HCEC 1CT (cell line): Measurements from ENCODE around the gene PIK3R1.
"Not testable (repeated sequence)": the region's sequence is repeated elsewhere in the genome, so short reads cannot be mapped to it uniquely, and the experiment has no call there.

Source experiments
- DNase-seq: peaks from one replicate; pipeline ENCODE4 v3.0.0-alpha.2; 2017

PIK3R1 gene

DNA sequence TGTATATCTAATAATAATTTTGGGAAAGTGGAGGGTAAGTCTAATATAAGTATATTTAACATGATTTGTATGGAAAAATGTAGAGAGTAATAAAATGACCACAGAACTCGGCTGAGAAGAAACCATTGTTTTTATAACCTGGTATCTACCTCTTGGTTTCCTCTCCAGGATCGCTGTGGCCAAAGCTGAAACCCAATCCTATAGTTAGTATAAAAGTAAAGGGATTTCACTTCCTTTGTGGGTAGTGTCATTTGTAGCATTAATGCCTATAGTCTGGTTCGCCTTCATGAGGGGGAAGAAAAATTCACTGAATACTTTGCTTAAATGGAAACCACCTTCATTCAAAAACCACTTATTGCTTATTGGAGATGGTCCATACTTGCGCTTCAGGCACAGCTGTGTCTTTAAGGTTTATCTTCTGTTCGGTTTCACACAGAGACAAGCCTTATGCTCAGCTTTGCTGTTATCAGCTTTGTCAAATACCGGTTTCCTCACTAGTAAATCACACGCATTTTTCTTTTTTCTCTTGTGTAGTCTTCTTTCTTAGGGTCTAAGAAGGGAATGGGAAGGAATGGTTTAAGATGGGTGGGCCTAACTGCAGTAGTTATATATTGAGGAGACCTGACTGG, 12.1 kb downstream of the PIK3R1 start:
- DNase-seq, result no peak

DNA sequence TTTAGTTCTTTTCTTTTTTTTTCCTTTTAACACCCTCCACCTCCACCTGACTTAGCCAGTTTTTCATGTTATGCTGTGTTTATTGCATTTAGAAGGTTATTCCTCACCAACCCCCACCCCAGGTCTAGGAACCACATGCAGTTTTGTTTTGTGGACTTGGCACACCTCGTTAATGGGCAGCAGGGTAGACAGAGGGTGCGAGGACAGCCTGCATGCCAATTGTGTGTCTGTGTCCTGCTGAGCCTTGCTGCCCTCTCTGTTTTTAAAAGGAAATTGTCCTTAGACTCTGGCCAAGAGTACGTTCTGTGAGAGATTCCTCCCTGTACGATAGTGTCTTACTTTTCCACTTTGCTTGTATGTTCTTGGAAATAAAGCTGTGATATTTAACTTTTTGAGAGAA, 13.9 kb downstream of the PIK3R1 start:
- DNase-seq, result no peak

DNA sequence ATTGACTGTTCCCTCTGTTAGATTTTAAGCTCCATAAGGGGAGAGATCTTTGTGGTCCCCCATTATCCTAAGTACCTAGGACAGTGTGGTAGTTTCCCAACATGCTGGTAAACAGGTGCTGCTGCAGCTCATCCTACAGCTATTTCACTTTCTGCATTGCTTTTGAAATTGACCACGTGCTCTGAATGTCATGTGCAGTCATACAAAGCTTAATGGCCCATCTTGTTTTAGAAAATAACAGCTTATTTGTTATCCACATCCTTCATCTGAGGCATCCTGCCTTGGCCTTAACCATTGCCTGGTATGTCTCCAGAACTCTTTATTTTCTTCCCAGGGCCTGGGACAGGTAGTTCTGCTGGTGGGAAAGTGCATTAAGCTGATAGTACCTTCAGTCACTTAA, 14.7 kb downstream of the PIK3R1 start:
- DNase-seq, result no peak

DNA sequence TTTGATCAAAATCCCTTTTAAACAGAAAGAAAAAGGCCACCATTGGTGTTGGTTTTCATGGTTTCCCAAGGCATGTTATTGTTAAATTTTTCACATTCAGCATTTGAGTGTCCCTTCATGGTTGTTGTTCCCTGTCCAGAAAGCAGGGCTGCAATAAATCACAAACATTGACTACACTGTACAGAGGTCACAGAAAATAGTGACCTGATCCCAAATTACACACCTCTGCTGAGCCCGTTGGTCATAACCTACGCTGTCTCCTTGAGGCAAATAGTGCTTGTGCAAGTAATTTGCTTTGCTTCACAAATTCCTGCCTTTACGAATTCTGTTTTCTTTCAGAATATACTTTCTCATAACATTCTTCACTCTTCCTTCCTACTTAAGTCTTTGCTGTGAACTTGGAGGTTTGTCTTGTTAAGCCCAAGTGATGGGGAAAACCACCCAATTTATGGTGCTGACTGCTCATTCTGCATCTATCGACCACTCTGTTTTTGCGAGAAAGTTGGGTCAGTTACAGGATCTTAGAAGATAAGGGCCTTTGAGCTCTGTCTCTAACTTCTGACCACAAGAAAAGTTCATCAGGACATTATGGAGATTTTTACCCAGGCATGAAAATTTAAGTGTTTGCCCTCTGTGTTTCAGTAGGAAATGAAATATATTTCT, 16.0 kb downstream of the PIK3R1 start:
- DNase-seq, result no peak

DNA sequence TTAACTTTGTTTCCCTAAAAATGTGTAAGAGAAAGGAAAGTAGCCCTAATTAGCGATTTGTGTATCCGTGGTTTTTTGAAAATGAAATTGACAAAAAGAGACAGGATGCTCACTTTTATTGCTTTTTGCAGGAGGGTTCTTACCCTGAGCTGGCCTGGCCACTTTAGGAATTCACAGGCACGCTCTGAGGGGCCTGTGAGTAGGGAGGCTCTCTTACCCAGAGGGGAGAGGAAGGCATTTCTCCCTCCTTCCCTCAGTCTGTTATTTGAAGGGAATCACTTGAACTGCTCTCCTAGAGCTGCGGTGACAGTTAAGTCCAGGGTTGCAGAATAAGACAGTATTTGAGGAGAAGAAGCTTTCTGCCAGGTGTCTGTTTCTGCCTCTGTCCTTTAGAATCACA, 16.7 kb downstream of the PIK3R1 start:
- no peak for DNase-seq

DNA sequence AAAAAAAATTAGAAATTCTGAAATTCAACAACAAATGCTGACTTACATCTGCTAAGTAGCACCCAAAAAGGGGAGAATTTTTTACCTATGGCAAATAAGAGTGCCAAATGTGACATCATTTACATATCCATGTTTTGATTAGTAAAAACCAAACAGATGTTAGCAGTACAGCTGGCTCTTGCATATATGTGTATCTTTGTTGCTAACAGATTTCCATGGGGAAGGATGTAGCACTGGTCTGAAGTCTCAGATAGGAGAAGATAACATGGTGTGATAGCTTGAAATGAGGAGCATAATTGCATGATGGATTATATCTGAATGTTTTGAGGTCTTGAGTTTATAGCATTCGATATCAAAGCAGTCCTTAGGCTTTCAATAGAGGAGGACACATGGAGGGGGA, 17.5 kb downstream of the PIK3R1 start:
- no peak for DNase-seq

DNA sequence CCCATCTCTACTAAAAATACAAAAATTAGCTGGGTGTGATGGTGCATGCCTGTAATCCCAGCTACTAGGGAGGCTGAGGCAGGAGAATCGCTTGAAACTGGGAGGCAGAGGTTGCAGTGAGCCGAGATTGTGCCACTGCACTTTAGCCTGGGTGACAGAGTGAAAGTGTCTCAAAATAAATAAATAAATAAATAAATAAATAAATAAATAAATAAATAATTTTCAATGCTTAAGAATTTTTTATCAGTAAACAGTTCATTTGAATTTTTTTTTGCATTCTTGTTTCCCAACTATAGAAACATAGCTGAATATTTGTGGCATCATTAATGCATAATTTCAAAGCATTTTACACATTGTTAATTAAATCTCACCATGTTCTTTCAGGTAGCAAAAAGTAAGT, 19.7 kb downstream of the PIK3R1 start:
- DNase-seq, result not testable (repeated sequence)

DNA sequence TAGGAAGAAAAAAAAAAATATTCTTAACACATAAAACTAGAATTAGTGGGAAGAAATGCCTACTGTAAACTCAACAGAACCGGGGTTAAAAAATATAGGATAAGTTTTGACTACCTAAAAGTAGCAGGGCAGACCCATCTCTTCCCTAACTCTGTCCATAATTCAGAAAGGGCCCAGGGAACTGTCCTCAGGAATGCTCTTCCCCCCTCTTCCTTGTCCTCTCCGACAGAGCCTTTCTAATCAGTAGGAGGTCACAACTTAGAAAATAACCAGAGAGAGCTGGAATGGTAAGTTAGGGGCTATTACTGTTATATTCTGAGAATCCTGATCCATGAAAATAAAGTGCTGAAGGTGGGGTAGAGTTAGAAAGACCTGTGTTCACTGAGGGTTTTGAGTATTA, 22.2 kb downstream of the PIK3R1 start:
- no peak for DNase-seq

DNA sequence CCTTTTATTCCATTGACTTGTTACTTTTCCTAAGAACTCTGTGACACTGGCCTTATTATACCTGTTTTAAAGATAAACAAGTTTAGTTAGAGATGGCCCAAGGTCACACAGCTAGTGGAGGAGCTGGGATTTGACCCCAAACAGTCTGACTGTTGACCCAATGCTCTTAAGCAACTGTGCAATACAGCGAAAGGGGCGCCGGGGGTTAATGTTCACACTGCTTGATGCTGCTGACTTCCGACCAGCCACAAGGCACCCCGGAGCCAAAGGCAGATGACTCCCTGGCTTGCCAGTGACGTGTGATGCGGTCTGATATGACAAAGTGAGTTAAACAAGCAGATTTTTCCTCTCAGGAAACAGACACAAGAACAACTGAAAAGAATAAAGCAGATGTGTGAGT, 23.9 kb downstream of the PIK3R1 start:
- no peak for DNase-seq

DNA sequence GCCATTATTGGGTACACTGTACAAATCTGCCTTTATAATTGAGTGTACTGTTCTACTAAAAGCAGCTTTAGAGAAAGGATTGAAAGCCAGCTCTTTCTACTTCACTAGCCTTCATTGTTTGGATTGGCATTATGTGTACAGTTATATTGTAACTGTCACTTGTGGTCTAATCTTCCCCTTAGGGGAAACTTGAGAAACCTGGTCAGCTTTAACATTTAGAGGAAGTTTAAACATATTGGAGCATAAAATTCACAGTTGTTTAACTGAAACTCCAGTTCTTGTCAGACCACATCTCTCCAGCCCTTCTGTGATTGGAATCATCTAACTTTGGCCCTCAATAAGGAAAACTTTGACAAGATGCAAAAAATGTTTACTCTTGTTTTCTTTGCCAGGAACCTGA, 24.6 kb downstream of the PIK3R1 start:
- no peak for DNase-seq

DNA sequence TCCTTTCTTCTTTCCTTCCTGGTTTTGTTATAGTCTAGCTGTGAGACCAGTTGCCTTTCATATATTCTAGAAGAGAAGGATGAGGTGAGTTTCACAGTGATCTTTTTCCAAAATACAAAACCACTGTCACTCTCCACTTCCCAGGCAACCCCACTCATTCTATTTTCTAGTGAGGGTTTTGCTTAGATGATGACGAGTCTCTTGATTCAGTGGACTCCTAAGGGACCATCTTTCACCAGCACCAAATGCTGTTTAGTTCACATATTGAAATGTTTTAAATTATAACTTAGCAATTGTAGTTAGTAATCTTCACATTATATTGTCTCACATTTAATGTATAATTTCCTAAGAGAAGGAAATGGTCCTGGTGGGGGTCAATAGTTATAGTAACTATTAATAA, 25.2 kb downstream of the PIK3R1 start:
- no peak for DNase-seq

DNA sequence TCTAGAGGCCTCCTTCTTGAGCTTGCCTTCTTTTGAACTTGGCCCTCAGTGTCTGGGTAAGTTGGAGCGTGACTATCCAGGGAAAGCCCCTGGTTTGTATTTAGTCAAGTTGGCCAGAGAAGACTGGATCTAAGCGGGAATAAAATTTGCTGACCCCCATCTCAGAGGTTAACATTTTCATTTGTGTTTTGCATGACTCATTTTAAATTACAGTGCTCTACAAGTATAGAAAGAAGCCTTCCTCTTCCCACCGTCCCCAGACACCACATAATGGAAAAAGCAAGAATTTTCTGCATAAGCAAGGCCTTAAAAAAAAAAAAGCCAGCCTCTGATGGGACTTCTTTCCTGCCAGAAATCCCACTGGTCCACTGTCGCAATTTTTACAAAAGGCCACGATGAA, 27.2 kb downstream of the PIK3R1 start:
- no peak for DNase-seq

DNA sequence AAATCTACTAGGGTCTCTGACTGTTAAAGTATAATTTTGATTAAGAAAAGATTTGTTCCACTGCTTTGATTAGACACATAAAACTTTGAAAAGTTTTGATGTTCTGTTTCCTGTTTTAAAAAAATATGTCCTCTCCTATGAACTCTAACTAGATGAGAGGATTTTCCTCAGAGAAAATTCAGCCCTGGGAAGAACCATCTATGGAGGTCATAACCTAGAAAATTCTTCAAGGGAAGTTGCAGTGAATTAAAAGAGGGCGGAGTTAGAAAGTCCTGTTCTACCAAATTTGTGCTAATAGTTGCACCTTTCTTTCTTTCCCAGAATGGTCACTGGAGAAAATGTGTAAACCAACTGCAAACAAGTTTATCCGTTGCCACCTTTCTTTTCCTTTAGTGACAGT, 27.7 kb downstream of the PIK3R1 start:
- no peak for DNase-seq

DNA sequence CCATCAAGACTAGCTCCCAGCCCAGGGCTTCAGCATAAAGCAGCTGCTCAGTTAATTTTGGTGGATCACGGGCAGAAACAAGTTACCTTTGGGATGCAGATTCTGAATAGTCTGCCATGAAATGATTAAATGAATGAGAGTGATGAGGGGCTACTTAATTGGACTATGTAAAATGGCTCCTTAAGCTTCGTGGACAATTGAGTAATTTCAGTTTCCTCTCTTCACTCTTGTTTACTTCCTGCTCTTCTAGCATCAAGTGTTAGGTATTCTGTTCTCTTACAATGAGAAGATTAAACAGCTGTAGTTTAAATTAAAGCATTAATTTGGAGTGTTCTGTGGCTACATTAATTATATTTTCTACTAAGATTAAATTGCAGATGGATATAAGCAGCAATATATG, 28.1 kb downstream of the PIK3R1 start:
- no peak for DNase-seq

DNA sequence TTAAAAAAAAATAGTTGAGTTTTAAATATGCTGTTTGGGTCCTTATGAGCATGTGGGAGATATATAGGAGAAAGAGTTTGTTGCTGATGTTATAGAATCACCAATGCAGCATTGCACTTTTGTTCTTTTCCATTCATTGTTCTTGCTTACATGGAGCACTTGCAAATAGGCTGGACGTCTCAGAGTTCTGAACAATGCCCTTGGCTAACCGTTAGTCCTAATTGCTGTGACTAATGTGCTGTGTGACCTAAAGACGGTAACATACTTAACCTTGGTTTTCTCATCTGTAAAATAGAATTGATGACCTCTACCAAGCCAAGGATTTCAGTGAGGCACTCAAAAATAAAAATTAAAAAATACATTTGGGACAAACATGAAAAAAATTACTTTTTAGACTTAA, 29.8 kb downstream of the PIK3R1 start:
- peak; percentile 39 for DNase-seq

DNA sequence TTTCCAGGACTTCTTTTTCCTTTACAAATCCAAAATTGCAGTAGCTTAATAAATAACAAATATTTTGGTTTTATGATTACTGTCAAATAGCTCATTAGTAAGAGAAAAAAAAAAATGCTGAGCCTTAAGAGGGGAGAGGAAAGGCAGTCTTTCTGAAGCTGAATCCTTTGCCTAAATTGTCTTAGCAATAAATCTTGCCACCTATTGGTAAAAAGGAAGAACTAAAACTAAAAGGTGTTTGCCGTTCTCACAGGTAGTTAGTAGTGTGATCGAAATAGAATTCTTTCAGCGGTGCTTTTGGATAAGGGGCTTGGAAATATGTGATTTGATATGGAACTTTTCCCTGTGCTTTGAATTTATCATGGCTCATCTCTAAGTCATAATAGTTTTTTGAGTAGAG, 31.2 kb downstream of the PIK3R1 start:
- no peak for DNase-seq

DNA sequence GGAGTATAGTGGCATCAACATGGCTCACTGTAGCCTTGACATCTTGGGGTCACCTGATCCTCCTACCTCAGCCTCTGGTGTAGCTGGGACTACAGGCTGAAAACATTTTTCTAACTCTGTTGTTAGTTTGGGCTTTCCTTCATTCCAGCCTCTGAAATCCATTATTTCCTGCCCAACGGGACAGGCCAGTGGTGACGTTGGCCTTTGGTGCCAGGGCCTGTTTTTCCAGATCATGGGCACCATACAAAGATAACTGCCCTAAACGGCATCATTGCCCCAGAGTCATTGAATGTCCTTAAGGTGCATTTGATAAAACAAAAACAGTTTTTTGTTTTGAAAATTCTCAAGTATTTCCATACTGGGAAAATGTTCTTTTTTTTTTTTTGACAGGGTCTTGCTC, 32.1 kb downstream of the PIK3R1 start:
- no peak for DNase-seq

DNA sequence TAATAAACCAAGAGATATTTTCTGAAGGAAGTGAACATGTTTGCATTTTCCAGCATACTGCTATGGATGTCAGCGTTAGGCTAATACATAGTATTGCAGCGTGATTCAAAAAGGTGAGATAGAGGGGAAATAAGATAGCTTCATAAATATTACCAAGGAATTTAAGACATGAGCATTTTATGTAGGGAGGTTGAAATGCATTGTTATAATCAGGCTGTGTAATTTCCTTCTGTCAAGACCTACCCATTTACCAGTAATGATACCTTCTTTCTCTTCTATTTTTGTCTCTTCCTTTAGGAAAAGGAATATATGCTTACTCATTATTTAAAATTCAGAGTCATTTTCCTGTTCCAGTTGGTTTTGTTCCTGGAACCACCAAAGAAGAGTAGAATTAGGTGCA, 33.3 kb downstream of the PIK3R1 start:
- no peak for DNase-seq

DNA sequence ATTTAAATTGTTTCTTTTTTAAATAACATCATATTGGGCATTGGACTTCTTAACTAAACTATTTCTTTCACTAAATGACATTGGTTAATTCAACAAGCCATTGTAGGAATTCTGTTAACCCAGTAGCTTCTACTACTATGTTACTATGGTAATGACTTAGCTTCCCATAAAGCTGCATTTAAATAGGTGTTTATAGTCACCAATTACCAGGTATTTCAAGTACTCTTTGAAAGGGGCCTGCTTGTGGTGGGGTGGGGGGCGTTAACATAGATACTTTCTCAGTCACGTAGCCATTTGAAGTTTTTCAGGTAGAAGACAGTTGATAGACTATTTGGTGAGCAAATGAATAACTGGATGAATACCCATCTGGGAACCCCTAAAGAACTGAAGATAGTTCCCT, 34.0 kb downstream of the PIK3R1 start:
- DNase-seq, result no peak

DNA sequence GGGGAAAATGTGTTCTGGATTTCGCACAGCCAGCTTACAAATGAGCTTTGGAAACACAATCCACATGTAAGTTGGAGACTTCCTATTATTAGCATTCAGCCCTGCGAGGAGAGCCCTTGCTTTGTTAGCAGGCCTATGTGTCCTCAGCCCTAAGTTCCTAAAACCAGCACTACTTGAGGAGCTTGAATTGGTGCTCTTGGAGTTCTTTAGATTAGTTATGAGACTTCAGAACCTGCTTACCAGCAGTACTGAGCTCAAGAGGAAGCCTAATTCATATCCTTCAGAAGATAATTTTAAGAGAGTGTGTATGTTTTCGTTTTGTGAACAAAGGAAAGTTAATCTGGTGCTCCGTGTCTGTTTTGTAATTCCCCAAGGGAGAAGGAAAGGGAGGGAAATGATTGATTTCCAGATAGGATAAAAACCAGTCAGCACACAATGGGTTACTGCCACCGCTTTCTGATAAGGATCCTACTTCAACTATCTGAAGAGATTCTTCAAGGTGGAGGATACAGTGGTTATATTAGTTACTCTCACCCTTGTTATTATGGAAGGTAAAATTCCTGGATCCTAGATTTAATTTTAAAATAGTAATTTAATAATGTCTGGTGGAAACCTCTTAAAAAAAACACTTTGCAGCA, 35.2 kb downstream of the PIK3R1 start:
- no peak for DNase-seq

DNA sequence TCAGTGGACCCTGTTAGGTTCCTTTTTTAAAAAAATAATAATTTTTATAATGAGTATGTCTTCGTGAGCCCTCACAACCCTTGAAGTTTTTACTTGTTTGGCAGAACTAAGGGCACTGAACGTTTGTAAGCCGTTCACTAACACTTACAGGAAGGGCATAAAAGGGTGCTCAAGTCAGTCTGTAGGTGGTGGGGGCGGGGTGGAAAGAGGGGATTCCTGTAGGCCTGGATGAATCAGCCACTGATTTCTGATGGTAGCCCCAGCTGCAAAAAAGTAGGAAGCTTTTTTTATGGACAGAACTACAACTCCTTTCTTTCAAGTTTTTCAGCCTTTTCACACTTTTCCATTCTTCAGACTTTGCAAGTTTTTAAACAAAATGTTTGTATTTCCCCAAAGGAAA, 35.8 kb downstream of the PIK3R1 start:
- DNase-seq, result no peak

DNA sequence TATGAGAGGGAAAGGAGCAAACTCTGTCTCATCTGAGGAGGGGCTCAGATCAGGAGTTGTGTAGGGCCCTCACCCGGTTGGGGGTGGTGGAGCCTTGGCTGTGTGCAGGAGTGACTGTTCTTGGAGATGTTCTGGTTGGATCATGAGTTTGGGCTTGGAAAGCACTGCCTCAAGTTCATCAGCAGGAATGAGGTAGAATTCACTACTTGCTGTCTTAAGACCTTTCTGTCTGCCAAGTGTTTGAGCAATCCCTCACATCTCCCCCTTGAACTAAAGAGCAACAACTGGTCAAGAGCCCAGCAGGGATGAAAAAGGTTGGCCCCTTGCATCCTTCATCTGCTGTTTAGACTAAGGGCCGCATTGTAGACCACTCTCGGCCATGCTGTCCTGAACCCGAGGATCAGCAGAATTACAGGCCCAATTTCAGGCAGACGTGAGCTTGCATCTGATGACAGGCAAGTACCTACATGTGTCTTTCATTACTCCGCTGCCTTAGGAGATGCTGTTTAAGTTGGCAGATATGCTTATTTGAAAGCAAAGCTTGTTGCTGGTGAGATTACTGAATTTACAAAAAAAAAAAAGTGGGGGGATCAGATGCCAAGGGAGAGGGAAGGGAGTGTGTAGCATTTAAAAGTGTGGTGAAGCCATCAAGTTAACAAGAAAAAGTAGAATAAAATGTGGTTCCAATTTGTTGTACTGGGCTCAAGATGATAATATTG, 36.4 kb downstream of the PIK3R1 start:
- DNase-seq, result no peak

DNA sequence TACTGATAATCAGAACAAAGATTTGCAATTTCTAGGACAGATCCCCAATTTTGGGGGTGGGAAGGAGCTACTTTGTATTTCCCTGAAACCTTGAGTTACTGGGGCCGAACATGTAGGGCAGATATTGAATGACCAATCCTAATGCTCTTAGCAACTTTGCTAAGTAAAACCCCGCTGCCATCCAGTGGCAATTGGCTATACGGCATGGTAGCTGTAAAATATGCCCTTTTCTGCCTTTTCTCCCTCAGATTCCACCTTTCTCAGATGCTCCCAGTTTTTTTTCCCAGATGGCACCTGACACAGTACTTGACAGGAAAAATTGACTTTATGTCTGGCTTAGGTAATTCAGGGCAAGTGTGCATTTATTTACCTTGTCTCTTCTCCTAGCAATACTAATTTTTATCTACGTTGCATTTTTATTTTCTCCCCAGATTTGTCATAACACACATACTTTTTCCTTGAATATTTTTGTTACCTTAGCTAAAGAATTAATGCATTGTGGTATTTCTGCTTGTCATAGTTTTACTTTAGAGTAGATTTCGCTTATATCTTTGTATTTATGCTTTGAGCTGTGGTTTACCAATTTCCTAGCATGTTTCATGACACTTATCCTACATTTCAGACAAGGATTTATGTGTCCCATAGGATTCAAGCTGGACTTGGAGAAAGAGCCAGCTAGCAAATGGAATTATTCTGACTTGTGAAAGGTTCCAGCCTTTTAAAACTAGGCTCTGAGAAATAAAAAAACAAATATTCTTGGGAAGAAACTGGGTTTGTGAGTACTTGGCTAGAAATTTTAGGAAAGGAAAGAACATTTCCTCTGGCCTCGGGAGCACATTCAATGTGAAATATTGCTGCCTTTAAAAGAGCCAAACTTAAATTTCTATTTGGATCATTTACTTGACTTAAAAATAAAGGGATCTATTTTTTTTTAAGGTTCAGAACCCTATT, 37.4 kb downstream of the PIK3R1 start:
- DNase-seq, result peak; percentile 81
